Prostate gland (tissue), 2 donors: Measurements from ENCODE around the gene SPRR1A.

Source experiments
- POLR2AphosphoS5 ChIP-seq: sonication (generic); formaldehyde crosslinking; IDR thresholded peaks from one replicate; pipeline ENCODE4 v1.6.1; 2017; ENCODE audit warnings: antibody characterized with exemption
- TF ChIP-seq, protein P1 (sequence below), 4 experiments: fragments of 200-600 bp in 2 of 4; fragments of 450-650 bp in 2 of 4; sonication (generic) in 2 of 4; IDR thresholded peaks; 1 replicate in 3 of 4; 2 replicates in 1 of 4; pipeline ENCODE4 v1.5.1; 2016 to 2019; ENCODE audit warnings: antibody characterized with exemption in 4 of 4, mild to moderate bottlenecking in 2 of 4, moderate library complexity in 2 of 4

DNA sequence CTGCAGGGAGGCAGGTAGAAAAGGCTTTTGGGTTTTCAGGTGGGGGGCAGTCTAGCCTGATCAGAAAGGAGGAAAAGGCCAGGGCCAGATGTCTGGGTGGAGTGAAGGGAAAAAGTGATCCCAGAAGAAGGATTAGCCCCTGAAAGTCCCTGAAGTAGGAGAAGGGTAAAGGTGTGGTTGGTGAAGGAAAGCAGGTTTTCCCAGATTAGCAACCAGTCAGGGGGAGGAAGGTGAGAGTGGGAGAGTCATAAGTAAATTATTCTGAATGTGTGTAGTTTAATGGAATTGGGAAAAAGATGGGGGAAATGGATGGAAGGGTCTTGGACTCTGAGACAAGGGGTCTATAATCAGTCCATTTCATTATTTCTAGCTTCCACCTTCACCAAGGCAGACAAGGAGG is 647 bp upstream of the SPRR1A start:
- TF ChIP-seq, protein P1, sequence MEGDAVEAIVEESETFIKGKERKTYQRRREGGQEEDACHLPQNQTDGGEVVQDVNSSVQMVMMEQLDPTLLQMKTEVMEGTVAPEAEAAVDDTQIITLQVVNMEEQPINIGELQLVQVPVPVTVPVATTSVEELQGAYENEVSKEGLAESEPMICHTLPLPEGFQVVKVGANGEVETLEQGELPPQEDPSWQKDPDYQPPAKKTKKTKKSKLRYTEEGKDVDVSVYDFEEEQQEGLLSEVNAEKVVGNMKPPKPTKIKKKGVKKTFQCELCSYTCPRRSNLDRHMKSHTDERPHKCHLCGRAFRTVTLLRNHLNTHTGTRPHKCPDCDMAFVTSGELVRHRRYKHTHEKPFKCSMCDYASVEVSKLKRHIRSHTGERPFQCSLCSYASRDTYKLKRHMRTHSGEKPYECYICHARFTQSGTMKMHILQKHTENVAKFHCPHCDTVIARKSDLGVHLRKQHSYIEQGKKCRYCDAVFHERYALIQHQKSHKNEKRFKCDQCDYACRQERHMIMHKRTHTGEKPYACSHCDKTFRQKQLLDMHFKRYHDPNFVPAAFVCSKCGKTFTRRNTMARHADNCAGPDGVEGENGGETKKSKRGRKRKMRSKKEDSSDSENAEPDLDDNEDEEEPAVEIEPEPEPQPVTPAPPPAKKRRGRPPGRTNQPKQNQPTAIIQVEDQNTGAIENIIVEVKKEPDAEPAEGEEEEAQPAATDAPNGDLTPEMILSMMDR (IDR thresholded peaks at IDR 0.05): no peak
- TF ChIP-seq POLR2AphosphoS5: no peak
